Osteoblast (primary cell): Measurements from ENCODE around the gene CLDN14. TPM values are rescaled to one million over a fixed set of nuclear protein-coding genes. Genes with fewer than 3 reads are reported as not detected.

Experiments used
- DNase-seq: peaks from one replicate; pipeline ENCODE4 v3.0.0; 2011; ENCODE audit warnings: low spot score, mixed read lengths; ENCODE audit not compliant: insufficient read length; ENCODE audit errors: missing footprints
- H2AFZ ChIP-seq: 2 replicates; pipeline ENCODE4 v1.6.0; 2011; ENCODE audit warnings: mild to moderate bottlenecking, low read length
- H3K27ac ChIP-seq: 2 replicates; pipeline ENCODE4 v1.5.1; 2011; ENCODE audit warnings: mild to moderate bottlenecking, low read depth, low read length, moderate library complexity
- H3K27me3 ChIP-seq: 2 replicates; pipeline ENCODE4 v1.6.0; 2012; ENCODE audit warnings: mild to moderate bottlenecking, control low read depth, inconsistent platforms, low read length, moderate library complexity; ENCODE audit not compliant: insufficient read depth
- H3K36me3 ChIP-seq: 2 replicates; pipeline ENCODE4 v1.5.1; 2011; ENCODE audit warnings: mild to moderate bottlenecking, low read length, control low read depth, moderate library complexity; ENCODE audit not compliant: insufficient read depth
- H3K4me1 ChIP-seq: 2 replicates; pipeline ENCODE4 v1.5.1; 2011; ENCODE audit warnings: mild to moderate bottlenecking, low read length, control low read depth, moderate library complexity; ENCODE audit not compliant: insufficient read depth
- H3K4me2 ChIP-seq: 2 replicates; pipeline ENCODE4 v1.6.0; 2011; ENCODE audit warnings: mild to moderate bottlenecking, low read length; ENCODE audit not compliant: insufficient read depth
- H3K4me3 ChIP-seq: fragments of 200-600 bp; sonication (generic); 3 replicates; pipeline ENCODE4 v1.5.1; 2012; ENCODE audit warnings: mild to moderate bottlenecking, low read length, inconsistent platforms; ENCODE audit not compliant: insufficient read depth
- H3K79me2 ChIP-seq: 2 replicates; pipeline ENCODE4 v1.6.0; 2012; ENCODE audit warnings: mild to moderate bottlenecking, low read length, control low read depth, inconsistent platforms; ENCODE audit not compliant: insufficient read depth
- H3K9me3 ChIP-seq: 2 replicates; pipeline ENCODE4 v1.5.1; 2011; ENCODE audit warnings: low read depth, low read length, control low read depth
- H4K20me1 ChIP-seq: 2 replicates; pipeline ENCODE4 v1.6.0; 2012; ENCODE audit warnings: mild to moderate bottlenecking, low read length, control low read depth; ENCODE audit not compliant: insufficient read depth
- total RNA-seq: library from RNA; depleted of rRNA; stranded (reverse); fragments of >200 nt; gene quantifications from 2 replicates; pipeline ENCODE4 v1.2.3, GENCODE V29; 2012
- TF ChIP-seq, protein P1 (sequence below): IDR thresholded peaks from 2 replicates; pipeline ENCODE4 v1.5.1; 2011; ENCODE audit warnings: mild to moderate bottlenecking, low read depth, low read length, moderate library complexity; ENCODE audit errors: extremely low read depth

The CLDN14 gene
- total RNA-seq, 1 donor: 0.36 TPM

DNA sequence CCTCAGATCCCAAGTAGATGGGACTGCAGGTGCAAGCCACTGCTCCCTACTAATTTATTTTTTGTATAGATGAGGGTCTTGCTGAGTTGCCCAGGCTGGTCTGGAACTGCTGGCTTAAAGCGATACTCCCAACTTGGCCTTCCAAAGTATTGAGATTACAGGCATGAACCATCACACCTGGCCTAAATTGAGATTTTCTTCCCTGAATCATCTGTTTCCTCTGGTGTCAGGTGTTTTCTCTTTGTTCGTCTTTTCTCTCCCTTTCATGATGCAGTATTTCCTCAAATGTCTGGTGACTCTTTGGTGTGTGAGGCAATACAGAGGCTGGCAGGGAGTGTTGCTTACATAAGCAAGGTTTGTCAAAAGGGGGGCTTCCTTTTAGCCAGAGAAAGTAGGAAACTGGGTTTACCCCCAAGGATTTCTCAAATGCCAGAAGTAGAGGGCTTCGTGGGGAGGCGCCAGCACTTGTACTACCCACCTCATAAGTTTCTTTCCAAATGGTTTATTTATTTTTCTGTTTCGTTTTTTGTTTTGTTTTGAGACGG, 27.6 kb downstream of the CLDN14 start:
- TF ChIP-seq, protein P1, sequence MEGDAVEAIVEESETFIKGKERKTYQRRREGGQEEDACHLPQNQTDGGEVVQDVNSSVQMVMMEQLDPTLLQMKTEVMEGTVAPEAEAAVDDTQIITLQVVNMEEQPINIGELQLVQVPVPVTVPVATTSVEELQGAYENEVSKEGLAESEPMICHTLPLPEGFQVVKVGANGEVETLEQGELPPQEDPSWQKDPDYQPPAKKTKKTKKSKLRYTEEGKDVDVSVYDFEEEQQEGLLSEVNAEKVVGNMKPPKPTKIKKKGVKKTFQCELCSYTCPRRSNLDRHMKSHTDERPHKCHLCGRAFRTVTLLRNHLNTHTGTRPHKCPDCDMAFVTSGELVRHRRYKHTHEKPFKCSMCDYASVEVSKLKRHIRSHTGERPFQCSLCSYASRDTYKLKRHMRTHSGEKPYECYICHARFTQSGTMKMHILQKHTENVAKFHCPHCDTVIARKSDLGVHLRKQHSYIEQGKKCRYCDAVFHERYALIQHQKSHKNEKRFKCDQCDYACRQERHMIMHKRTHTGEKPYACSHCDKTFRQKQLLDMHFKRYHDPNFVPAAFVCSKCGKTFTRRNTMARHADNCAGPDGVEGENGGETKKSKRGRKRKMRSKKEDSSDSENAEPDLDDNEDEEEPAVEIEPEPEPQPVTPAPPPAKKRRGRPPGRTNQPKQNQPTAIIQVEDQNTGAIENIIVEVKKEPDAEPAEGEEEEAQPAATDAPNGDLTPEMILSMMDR: no peak
- no peak overlapping the region for H2AFZ ChIP-seq
- no peaks in the 10 kb centered on the region for H4K20me1 ChIP-seq
- no peaks in the 10 kb centered on the region for H3K9me3 ChIP-seq
- H3K4me1 ChIP-seq: peaks cover 24% of the 10 kb centered on the region
- peaks cover 1% of the 10 kb centered on the region for H3K36me3 ChIP-seq
- H3K4me3 ChIP-seq: no peak overlapping the region
- no peak overlapping the region for H3K4me2 ChIP-seq
- H3K27ac ChIP-seq: no peak overlapping the region
- no peaks in the 10 kb centered on the region for H3K27me3 ChIP-seq
- H3K79me2 ChIP-seq: peaks cover 8% of the 10 kb centered on the region
- no peak for DNase-seq

DNA sequence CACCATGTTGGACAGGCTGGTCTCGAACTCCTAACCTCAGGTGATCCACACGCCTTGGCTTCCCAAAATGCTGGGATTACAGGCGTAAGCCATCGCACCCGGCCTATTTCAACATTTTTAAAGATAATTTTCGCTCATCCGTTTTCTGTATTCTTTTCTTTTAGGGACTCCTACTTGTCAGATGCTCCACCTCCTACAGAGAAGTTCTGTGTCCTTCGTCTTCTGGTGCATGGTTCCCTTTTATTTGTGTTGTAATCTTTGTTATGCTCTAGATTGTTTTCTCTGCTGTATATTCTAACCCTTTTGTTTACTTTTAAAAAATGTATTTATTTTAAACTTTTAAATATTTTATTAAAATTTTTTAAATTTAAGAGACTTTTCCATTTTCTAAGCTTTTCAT, 28.4 kb downstream of the CLDN14 start:
- H3K4me3 ChIP-seq: no peak overlapping the region
- H3K79me2 ChIP-seq: peaks cover 8% of the 10 kb centered on the region
- TF ChIP-seq, protein P1: no peak

DNA sequence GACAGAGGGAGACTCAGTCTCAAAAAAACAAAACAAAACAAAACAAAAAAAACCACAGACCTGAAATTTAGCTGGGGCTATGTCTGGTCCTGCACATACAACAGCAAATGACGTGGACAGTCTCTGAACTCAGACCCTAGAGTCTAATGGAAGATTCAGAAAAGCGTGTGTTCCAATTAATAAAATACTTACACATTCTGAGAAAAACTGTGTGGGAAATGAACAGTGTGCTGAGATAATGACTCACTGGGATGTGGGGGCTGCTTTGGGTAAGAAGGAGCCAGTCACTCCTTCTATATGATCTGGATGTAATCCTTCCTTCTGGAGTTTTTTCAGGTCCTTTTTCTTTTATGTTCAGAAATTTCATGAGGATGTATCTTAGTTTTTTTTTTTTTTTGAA, 29.4 kb downstream of the CLDN14 start:
- H2AFZ ChIP-seq: peak overlapping the region; percentile 46
- H3K4me1 ChIP-seq: peaks cover 20% of the 10 kb centered on the region
- TF ChIP-seq, protein P1: no peak
- peak; percentile 91 for DNase-seq
- H3K27ac ChIP-seq: peak overlapping the region; percentile 72
- no peak overlapping the region for H3K4me2 ChIP-seq
- no peaks in the 10 kb centered on the region for H3K27me3 ChIP-seq
- no peaks in the 10 kb centered on the region for H3K9me3 ChIP-seq
- no peaks in the 10 kb centered on the region for H4K20me1 ChIP-seq
- peaks cover 8% of the 10 kb centered on the region for H3K79me2 ChIP-seq
- peaks cover 4% of the 10 kb centered on the region for H3K36me3 ChIP-seq
- no peak overlapping the region for H3K4me3 ChIP-seq

More for the DNA sequence above, 28.4 kb downstream of the CLDN14 start:
- Histone ChIP-seq H3K36me3 (peaks cover 4% of the 10 kb centered on the region), H2AFZ (no peak overlapping the region), H4K20me1 (no peaks in the 10 kb centered on the region), H3K27ac (no peak overlapping the region), H3K9me3 (no peaks in the 10 kb centered on the region), H3K4me2 (no peak overlapping the region), H3K27me3 (no peaks in the 10 kb centered on the region), H3K4me1 (peaks cover 20% of the 10 kb centered on the region)
- no peak for DNase-seq

DNA sequence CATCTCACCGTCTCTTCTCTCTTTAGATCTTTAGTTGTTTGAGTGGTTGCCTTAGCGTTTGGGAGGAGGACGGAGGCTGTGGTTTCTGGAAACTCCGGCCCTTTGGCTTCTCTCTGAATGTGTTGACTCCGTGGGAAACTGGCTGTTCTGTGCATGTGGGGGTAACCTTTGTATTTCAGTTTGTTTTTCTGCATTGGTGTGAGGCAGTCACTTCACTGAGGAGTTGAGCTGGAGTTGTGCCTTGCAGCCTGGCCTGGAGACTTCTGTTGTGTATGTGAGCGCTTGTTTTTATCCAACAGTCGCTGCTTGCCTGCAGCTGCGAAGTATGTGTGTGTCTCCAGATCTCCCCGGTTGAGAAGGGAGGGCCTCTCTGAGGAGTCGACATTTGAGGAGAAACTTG, 33.6 kb downstream of the CLDN14 start:
- Histone ChIP-seq H3K36me3 (peaks cover 4% of the 10 kb centered on the region), H3K27ac (no peak overlapping the region), H3K4me1 (peaks cover 5% of the 10 kb centered on the region), H3K79me2 (peaks cover 5% of the 10 kb centered on the region), H3K27me3 (no peaks in the 10 kb centered on the region), H4K20me1 (no peaks in the 10 kb centered on the region), H3K9me3 (no peaks in the 10 kb centered on the region), H3K4me2 (no peak overlapping the region), H2AFZ (peak overlapping the region; percentile 41), H3K4me3 (no peak overlapping the region)
- no peak for DNase-seq
- TF ChIP-seq, protein P1: no peak
